NCI-H1048 (cell line): ENCODE results near the gene CHST15.

ENCODE experiments used
- DNase-seq: peaks from one replicate; lab custom pipeline; 2025; lab: John Stamatoyannopoulos, UW

Gene CHST15

DNA sequence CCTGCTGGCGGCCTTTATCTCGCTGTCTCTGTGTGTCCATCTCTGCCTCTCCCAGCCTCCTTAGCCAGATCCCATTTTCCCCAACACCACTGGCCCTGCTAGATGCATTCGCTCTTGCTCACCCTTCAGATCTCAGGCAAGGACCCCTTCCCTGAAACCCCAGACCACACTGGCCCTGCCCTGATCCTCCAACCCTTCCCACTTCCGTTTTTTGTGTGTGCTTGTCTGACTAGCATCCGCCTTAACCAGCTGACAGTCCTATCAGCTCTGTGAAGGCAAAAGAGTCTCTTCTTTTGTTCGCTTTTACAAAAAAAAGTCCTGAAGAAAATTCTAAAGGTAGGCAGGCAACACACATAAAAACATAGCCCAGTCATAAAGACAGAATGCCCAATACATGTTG lies 28.7 kb downstream of the CHST15 start:
- no peak for DNase-seq

DNA sequence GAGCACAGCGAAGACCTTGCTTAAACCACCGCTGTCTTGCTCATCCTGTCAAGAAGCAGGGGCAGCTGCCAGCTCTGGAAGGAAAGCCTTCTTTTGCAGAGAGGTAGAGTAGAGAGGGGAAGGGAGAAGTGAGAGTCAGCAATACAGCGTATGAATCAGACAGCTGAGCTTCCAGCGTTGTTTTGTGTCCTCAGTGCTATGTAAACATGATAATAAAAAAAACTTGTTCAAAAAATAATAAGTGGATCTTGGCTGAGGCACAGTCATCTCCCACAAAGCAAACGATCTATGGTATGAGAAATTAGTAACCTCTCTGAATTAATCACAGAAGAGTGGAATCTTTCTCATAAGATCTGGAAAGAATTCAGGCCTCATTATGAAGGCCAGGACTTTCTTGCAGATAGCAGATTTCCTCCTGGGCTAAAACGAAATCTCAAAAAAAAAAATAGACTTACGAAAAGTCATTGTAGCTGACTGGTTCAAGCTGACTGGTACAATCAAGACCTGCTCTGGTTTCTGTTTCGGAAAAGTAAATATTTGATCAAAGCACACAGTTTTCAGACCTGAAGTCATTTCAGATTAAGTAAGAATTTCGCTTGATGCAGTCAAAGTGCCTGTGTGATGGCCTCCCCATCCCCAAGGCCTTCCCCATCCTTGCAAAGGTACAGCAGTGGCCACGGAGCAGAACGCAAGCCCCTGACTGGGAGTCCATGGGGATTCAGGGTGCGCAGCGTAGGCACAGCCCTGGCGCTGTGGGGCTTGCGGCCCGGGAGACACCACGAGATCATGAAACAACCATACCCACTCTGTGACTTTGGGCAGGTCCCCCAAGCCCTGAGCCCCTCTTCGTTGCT lies 29.4 kb downstream of the CHST15 start:
- DNase-seq, result no peak

DNA sequence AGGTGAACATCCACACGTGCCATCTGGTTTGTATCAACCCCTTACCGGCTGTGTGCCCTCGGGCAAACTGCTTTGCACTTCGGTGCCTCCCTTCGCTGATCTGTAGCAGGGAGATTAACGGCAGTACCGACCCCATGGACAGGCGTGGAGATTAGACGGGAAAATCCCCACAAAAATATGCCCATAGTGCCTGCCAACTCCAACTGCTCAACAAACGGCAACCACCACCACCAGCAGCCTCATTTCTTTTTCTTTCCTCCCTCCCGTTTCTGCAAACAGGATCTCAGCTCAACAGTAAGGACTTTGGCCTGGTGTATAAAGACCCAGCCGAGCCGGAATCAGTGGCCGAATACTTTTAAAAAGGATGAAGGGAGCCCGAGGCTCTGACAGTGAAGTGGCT lies 31.0 kb downstream of the CHST15 start:
- DNase-seq, result no peak

DNA sequence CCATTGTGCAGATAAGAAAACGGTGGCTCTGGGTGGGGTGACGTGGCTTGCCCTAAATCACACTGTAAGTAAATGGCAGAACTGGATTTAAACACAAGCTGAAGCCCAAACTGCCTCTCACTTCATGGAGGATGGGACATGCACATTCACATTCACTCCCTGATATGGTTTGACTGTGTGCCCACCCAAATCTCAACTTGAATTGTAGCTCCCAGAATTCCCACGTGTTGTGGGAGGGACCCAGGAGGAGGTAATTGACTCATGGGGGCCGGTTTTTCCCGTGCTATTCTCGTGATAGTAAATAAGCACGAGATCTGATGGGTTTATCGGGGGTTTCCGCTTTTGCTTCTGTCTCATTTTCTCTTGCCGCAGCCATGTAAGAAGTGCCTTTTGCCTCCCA lies 32.4 kb downstream of the CHST15 start:
- no peak for DNase-seq

DNA sequence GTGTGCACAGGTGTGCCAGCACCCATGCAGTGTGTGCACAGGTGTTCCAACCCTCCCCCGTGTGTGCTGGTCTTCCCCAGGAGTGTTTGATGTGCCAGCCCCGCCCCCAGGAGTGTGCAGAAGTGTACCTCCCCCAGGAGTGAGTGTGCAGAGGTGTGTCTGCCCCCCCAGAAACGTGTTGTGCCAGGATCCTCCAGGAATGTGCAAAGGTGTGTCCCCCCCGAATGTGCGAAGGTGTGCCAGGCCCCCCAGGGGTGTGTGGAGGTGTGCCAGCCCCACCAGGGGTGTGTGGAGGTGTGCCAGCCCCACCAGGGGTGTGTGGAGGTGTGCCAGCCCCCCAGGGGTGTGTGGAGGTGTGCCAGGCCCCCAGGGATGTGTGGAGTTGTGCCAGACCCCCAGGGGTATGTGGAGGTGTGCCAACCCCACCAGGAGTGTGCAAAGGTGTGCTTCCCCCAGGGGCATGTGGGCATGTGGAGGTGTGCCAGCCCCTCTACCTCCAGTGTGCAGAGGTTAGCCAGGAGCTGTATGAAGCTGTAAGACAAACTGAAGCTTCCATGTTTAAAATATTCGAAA lies 33.2 kb downstream of the CHST15 start:
- DNase-seq, result no peak

DNA sequence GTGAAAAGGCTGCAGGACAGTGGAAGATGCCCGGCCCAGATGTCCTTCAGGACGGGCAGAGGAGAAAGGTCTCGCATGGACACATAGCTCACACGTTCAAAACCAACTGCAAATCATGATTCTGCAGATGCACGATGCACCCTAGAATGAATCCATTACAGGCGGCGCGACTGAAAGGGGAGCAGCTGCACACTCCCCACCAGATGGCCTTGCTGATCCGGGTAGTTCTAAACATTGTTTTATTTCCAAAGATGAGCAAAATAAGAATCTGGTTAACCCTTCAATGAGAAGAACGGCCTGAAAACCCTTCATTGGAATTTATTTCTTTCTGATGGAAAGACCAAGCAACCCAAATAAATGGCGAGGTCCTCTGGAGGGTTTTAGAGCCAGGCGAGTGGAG lies 33.8 kb downstream of the CHST15 start:
- DNase-seq, result no peak

DNA sequence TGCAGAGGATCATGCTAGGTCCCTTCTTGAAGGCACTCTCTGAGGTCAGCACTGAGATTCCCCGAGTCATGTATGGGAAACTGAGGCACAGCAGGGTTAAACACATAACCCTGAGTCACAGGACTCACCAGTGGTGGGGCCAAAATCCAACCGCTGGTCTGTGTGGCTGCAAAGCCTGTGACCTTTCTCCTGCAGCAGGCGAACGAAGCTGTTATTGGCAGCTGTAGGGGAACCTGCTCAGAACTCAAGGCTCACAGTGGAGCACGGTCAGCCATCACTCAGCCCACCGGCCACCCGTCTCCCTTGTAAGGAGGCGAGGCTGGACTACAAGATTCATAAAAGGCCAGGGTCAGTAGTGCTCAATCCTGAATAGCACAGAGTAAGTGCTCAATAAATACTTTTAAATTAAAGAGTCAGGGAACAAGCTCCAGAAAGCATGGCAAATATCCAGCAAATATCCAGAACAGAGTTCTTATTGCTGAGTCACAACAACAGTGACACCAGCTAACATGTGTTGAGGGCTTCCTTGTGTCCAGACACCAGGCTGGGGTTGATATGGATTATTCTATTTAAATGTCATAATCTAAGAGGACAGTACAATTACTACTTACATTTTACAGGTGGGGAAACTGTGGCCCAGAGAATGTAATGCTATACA lies 34.9 kb downstream of the CHST15 start:
- DNase-seq, result no peak

DNA sequence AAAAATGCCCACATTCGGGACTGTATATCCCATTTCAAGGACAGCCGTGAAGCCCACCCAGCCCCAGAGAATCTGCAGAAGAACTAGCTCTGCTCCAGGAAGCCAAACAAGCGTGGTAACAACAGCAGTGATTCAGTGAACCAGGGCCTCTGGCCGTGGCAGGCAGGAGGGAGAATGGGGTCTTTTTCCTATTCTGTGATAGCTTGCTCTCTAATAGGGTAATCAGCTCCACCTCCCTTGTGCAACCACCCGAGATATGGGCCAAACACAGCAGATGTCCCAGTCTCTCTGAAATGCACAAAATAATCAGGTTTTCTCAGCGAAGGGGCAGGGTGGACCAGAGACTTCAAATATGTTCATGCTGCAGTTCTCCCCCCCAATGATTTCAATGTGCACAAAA lies 35.8 kb downstream of the CHST15 start:
- no peak for DNase-seq

DNA sequence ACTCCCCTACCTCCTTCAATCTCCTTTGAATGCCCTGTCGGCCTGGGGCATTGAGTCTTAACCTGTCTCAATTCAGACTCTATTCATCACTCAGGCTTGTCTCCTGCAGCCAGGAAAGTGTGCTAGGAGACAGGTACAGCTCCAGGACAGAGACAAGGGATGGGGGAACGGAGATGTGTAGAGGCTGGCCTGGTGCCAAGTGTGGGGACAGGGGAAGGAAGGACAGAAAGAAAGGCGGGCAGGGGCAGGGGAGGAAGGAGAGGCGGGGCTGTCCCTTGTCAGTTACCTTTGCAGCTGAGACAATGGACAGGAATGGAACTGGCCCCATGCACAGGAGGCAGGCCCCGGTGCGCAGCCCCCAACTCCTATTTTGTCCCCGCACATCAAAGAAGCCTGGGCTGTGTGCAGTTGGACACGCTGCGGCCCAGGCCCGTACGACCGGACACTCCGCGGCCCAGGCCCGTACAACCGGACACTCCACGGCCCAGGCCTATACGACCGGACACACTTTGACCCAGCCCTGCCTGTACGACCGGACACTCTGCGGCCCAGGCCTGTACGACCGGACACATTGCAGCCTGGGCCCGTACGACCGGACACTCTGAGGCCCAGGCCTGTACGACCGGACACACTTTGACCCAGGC lies 36.9 kb downstream of the CHST15 start:
- no peak for DNase-seq

DNA sequence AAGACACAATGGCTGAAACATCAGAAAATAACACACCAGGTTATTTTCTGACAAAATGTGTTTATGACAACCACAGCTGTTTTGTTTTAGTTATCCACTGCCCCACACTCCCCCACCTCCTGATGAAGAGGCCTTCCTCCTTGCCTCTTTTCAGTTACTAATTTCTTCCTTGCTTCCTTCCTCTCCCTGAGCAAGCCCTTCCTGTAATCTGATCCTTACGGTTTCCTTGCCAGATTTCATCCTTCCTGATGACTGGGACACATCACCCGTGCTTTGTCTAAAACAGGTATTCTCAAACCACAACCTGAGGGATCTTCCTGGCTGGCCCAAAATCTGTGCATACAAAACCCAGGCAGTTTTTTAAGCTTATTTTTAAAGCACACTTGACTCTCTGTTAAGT lies 39.4 kb downstream of the CHST15 start:
- no peak for DNase-seq

DNA sequence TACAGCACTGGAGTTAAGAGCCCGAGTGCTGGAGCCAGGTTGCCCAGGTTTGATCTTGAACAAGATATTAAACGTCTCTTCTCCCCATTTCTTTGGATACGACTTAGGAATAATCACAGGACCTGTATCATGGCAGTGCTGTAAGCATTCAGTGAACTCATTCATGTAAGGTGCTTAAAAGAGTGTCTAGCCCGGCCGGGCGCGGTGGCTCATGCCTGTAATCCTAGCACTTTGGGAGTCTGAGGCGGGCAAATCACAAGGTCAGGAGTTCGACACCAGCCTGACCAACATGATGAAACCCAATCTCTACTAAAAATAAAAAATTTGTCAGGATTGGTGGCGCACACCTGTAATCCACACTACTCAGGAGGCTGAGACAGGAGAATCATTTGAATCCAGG lies 40.8 kb downstream of the CHST15 start:
- no peak for DNase-seq

DNA sequence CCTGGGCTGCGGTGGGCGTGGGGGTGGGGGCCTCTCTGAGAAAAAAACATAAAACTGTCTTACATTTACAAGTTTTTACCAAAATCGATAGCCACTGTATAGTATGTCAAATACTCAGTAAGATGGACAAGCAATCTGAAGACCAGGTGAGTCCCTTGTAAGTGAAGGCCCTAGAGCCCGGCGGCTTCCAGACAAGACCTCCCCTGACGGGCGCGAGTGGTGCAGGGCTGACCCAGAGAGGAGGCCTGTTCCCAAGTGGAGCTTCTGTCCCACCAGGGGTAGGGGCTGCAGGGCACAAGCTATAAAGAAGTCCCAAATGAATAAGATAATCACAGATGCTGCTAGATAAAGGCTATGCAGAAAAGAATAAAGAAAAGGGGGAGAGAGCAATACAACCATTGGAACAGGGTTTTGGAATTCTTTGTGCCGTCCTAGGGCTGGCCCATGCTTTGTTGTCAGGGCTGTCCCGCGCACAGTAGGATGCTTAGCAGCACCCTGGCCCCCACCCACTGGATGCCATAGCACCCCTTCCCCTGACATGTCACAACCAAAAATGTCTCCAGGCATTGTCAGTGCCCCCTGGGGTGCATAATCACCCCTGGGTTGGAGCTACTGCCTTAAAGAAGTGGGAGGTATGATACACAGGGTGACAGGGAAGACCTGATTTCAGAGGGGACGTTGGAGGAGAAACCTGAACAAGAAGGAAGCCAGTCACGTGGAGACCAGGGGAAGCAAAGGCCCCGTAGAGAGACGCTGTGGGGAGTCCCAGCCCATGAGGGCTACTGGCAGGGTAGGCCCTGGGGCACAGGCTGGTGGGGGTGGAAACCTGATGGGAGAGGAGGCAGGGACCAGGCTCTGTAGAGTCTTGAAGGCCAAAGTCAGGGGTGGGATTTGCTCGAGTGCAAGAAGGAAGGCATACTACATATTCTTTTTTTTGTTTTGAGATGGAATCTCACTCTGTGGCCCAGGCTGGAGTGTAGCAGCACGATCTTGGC lies 43.1 kb downstream of the CHST15 start:
- no peak for DNase-seq

DNA sequence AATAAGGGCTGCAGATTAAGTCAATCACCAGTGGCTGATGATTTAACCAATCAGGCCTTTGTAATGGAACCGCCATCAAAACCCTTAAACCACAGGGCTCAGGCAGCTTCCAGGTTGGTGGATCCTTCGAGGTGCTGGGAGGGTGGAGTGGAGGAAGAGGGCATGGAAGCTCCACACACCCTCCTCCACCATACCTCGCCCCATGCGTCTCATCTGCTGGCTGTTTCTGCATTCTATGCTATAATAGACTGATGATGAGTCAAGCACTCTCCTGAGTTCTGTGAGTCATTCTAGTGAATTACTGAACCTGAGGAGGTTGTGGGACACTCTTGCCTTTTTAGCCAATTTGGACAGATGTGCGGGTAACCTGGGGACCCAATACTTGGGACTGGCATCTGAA lies 43.9 kb downstream of the CHST15 start:
- DNase-seq, result no peak

DNA sequence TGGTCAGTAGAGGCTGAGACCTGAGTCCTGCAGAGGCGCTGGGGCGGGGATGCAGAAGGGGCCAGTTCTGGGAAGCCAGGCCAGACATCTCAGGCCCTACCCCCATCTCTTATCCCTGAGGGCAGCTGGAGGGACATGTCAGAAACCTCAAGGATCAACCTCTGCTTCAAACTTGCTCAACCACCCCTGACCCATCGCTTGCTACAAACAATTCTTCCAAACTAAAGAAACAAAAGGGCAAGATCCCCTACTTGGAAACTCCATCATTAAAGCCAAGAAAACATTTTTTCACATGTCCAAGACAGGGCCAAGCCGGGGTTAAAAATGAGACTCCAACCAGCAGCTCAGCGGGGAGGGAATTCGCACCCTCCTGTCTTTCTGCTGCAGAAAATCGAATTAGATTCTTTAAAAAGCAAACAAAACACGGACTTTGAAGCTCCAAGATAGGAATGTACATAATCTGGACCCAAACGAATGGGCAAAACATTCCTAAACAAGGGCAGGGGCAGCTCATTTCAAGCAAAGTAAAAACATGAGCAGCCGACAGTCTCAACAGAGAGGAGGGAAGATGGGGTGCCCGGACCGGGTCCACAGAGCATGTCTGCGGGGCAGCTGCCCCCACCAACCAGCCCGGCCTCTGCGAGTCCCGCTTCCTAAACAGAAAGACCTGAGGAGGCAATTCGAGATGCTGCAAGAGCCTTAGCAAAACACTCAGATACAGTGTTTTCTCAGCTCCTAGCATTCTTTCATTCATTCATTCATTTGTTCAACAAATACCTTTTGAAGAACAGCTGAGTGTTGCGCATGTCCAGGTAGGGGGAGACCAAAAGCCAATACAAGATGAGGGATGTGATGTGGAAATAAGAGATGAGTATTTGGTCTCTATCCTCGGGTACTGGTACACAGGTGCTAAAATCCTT lies 44.8 kb downstream of the CHST15 start:
- DNase-seq, result no peak

DNA sequence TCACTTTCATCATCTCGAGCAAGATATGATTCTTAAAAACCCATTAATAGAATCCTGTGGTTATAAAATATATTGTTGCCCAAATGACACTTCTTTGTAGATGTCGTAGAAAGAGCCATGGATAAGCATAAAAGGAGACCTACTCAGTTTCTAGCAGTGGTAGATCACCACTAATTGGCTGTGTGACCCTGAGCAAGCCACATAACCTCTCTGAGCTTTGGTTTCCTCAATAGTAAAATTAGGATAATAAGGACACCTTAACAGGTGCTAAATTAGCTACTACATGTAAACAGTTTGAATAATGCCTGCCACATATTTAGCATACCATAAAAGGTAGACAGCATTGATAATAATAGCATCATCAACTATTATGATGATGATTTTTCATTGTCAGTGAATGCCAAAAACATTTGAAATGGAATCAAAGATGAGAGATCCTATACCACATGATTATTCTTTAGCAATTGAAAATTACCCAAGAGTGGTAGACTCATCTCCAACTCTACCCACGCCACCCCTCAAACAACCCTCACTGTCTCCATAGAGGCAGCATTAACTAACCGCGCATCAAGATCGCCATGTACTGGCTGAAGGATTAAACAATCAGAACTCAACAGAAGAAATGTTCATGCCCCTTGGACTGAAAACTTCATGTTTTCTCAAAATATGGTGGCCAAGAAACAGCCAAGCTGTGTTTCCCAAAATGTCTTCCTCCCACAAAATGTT lies 45.8 kb downstream of the CHST15 start:
- no peak for DNase-seq

DNA sequence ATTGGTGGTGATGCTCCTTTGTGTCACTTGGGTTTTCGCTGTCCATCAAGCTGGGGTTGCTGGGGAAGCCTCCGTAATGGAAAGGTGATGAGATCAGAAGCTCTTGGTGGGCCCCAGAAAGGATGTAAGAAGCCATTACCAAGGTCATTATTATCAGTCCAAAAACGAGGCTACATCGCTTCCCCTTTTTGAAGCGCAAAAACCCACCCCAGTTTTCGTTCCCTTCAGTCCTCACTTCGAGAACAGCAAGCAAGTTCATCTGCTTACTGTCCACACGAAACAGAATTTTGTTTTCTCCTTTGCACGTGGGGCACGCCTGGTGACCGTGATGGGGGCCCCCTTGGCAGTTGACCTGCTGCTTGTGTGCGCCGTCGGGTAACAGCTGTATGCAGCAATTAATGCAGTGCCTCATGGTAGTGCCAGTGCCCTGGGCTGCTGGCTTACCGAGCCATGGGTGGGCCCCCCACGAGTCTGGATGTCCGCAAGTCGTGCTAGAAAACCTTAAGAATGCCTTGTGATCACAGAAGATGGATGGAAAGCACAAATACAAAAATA lies 47.5 kb downstream of the CHST15 start:
- DNase-seq, result no peak

DNA sequence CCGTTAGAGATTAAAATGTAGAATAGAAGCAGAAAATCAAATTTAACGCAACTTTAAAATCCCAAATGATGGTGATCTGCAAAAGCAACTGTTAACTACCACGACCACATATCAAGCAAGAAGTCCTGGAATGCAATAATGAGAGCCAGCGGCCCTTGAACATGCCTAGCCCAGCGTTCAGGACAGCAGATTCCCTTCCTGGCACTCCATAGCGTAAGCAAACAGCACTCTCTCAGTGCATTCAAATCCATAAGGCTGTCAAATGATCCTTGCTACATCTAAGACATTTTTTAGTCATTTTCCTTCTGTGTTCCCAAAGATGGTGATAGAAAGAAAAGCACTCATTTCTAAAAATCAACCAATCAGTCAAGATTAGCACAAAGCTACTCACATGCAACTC lies 48.1 kb downstream of the CHST15 start:
- DNase-seq, result no peak

DNA sequence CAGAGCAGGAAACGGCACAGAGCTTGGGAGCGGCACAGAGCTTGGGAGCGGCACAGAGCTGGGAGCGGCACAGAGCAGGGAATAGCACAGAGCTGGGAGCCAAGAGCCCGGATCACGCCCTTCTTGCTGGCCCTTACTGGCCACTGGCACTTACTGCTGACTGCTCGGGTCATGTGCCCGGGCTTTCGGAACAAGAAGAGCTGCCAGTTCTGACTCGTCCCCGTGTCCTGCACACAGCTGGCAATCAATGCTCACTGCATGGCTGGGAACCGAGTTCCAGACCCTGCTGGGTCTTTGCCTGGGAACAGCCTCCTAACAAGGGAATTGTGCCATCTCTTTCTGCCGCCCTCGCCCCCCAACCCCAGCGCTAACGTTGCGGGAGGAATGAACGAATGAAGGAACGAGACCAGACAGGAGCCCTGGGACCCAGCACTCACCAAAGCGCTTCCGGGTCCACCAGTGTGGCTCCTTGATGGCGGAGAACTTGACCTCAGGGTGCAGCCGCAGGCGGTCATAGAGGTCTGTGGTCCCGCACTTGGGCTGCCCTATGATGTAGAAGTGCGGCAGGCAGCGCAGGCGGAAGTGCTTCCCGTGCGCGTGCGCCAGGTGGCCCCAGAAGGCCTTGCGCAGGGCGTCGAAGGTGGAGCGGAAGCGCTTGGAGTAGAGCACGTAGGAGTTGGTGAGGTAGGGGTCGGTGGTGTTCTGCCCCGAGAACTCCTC lies 49.1 kb downstream of the CHST15 start:
- DNase-seq, result no peak
